Neural cell (in vitro differentiated cells): ENCODE results near the gene SLC25A48. TPM values are rescaled to one million over a fixed set of nuclear protein-coding genes. Genes with fewer than 3 reads are reported as not detected.

Experiments
- H2AFZ ChIP-seq: fragments of 200-600, 300-800 bp; sonication (generic), shearing (Covaris generic); 2 replicates; pipeline ENCODE4 v1.6.0; 2014; ENCODE audit warnings: low read depth, mild to moderate bottlenecking, antibody characterized with exemption, low read length, moderate library complexity
- H3F3A ChIP-seq: fragments of 200-600 bp; shearing (Covaris generic); 2 replicates; pipeline ENCODE4 v1.6.1; 2016; ENCODE audit warnings: mild to moderate bottlenecking, moderate library complexity, mixed read lengths, antibody characterized with exemption, low read length; ENCODE audit not compliant: insufficient read depth, poor library complexity, severe bottlenecking
- H3K27ac ChIP-seq: fragments of 200-600, 300-800 bp; sonication (generic), shearing (Covaris generic); 2 replicates; pipeline ENCODE4 v1.5.1; 2014; ENCODE audit warnings: mild to moderate bottlenecking, low read length, moderate library complexity
- H3K27me3 ChIP-seq: fragments of 300-800, 200-600 bp; sonication (generic), shearing (Covaris generic); 2 replicates; pipeline ENCODE4 v1.6.0; 2014; ENCODE audit warnings: mild to moderate bottlenecking, low read depth, low read length, moderate library complexity; ENCODE audit not compliant: insufficient read depth
- H3K36me3 ChIP-seq: fragments of 300-800, 200-600 bp; sonication (generic), shearing (Covaris generic); 2 replicates; pipeline ENCODE4 v1.5.1; 2014; ENCODE audit warnings: mild to moderate bottlenecking, antibody characterized with exemption, low read length, moderate library complexity; ENCODE audit not compliant: insufficient read depth
- H3K4me2 ChIP-seq: fragments of 300-800, 200-600 bp; sonication (generic), shearing (Covaris generic); 2 replicates; pipeline ENCODE4 v1.6.0; 2014; ENCODE audit warnings: mild to moderate bottlenecking, low read length
- H3K4me3 ChIP-seq: fragments of 300-800, 200-600 bp; sonication (generic), shearing (Covaris generic); 2 replicates; pipeline ENCODE4 v1.5.1; 2014; ENCODE audit warnings: mild to moderate bottlenecking, low read length, moderate library complexity
- H3K79me2 ChIP-seq: fragments of 200-600 bp; shearing (Covaris generic); replicated peaks from 2 replicates; pipeline ENCODE4 v1.6.0; 2014; ENCODE audit warnings: mild to moderate bottlenecking, low read length, moderate library complexity; ENCODE audit not compliant: insufficient read depth
- H3K9ac ChIP-seq: fragments of 300-800, 200-600 bp; sonication (generic), shearing (Covaris generic); 2 replicates; pipeline ENCODE4 v1.6.1; 2016; ENCODE audit warnings: mild to moderate bottlenecking, low read length, mixed read lengths
- H3K9me2 ChIP-seq: fragments of 200-600 bp; shearing (Covaris generic); 2 replicates; pipeline ENCODE4 v1.6.1; 2016; ENCODE audit warnings: mild to moderate bottlenecking, low read length, mixed read lengths; ENCODE audit not compliant: insufficient read depth
- H3K9me3 ChIP-seq: fragments of 200-600, 300-800 bp; sonication (generic), shearing (Covaris generic); 2 replicates; pipeline ENCODE4 v1.6.1; 2016; ENCODE audit warnings: mild to moderate bottlenecking, mixed run types, low read length, moderate library complexity, mixed read lengths
- H4K20me1 ChIP-seq: fragments of 200-600 bp; shearing (Covaris generic); 2 replicates; pipeline ENCODE4 v1.6.1; 2016; ENCODE audit warnings: mild to moderate bottlenecking, mixed run types; ENCODE audit not compliant: insufficient read depth
- EP300 ChIP-seq: fragments of 450-650 bp; conservative IDR thresholded peaks from 2 replicates; pipeline ENCODE4 v1.6.1; 2014; ENCODE audit warnings: antibody characterized with exemption, mild to moderate bottlenecking, moderate library complexity; ENCODE audit not compliant: poor library complexity, severe bottlenecking
- EZH2 ChIP-seq: fragments of 200-600, 300-800 bp; shearing (Covaris generic), sonication (generic); IDR thresholded peaks from 2 replicates; pipeline ENCODE4 v1.6.1; 2014; ENCODE audit warnings: antibody characterized with exemption, low read length, borderline replicate concordance, mild to moderate bottlenecking; ENCODE audit not compliant: insufficient read depth, poor library complexity, severe bottlenecking
- MXI1 ChIP-seq: fragments of 450-650 bp; conservative IDR thresholded peaks from 2 replicates; pipeline ENCODE4 v1.6.1; 2014; ENCODE audit warnings: antibody characterized with exemption, mild to moderate bottlenecking; ENCODE audit not compliant: poor library complexity, severe bottlenecking
- POLR2AphosphoS5 ChIP-seq: IDR thresholded peaks from 2 replicates; pipeline ENCODE4 v1.6.1; 2012
- RAD21 ChIP-seq: fragments of 450-650 bp; conservative IDR thresholded peaks from 2 replicates; pipeline ENCODE4 v1.6.1; 2014; ENCODE audit warnings: antibody characterized with exemption, mild to moderate bottlenecking, moderate library complexity
- SMC3 ChIP-seq: fragments of 450-650 bp; conservative IDR thresholded peaks from 2 replicates; pipeline ENCODE4 v1.6.1; 2014; ENCODE audit warnings: antibody characterized with exemption, mild to moderate bottlenecking, moderate library complexity; ENCODE audit not compliant: poor library complexity
- TAF1 ChIP-seq: IDR thresholded peaks from 2 replicates; pipeline ENCODE4 v1.6.1; 2012; ENCODE audit warnings: low read depth
- polyA plus RNA-seq: library from polyadenylated mRNA; depleted of rRNA; stranded (reverse); fragments of >200 nt; gene quantifications from 2 replicates; pipeline ENCODE4 v1.2.3, GENCODE V29; 2014
- TF ChIP-seq, protein P1 (sequence below): IDR thresholded peaks from 2 replicates; pipeline ENCODE4 v1.6.1; 2012; ENCODE audit warnings: borderline replicate concordance
- TF ChIP-seq, protein P2 (sequence below): fragments of 450-650 bp; IDR thresholded peaks from 2 replicates; pipeline ENCODE4 v1.5.1; 2014; ENCODE audit warnings: antibody characterized with exemption, mild to moderate bottlenecking, moderate library complexity; ENCODE audit not compliant: poor library complexity, severe bottlenecking

Gene SLC25A48
- polyA plus RNA-seq, 1 donor from 2014 or later, result 1.0 TPM

GRCh38 chr5:135828782-135829127 is 5.7 kb upstream of the SLC25A48 start:
- no peaks in the 10 kb centered on the region for H3K9me2 ChIP-seq
- H3K4me2 ChIP-seq, result no peak overlapping the region
- H3K27ac ChIP-seq, result no peak overlapping the region
- H4K20me1 ChIP-seq, result no peaks in the 10 kb centered on the region
- no peaks in the 10 kb centered on the region for H3F3A ChIP-seq
- H3K79me2 ChIP-seq, result no peaks in the 10 kb centered on the region
- no peak overlapping the region for H3K4me3 ChIP-seq
- no peaks in the 10 kb centered on the region for H3K9me3 ChIP-seq
- no peak overlapping the region for H3K9ac ChIP-seq
- TF ChIP-seq, protein P1, sequence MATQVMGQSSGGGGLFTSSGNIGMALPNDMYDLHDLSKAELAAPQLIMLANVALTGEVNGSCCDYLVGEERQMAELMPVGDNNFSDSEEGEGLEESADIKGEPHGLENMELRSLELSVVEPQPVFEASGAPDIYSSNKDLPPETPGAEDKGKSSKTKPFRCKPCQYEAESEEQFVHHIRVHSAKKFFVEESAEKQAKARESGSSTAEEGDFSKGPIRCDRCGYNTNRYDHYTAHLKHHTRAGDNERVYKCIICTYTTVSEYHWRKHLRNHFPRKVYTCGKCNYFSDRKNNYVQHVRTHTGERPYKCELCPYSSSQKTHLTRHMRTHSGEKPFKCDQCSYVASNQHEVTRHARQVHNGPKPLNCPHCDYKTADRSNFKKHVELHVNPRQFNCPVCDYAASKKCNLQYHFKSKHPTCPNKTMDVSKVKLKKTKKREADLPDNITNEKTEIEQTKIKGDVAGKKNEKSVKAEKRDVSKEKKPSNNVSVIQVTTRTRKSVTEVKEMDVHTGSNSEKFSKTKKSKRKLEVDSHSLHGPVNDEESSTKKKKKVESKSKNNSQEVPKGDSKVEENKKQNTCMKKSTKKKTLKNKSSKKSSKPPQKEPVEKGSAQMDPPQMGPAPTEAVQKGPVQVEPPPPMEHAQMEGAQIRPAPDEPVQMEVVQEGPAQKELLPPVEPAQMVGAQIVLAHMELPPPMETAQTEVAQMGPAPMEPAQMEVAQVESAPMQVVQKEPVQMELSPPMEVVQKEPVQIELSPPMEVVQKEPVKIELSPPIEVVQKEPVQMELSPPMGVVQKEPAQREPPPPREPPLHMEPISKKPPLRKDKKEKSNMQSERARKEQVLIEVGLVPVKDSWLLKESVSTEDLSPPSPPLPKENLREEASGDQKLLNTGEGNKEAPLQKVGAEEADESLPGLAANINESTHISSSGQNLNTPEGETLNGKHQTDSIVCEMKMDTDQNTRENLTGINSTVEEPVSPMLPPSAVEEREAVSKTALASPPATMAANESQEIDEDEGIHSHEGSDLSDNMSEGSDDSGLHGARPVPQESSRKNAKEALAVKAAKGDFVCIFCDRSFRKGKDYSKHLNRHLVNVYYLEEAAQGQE, result no peak
- TF ChIP-seq RAD21 (no peak), MXI1 (no peak), TAF1 (no peak), EZH2 (no peak), EP300 (no peak), POLR2AphosphoS5 (no peak), SMC3 (no peak)
- TF ChIP-seq, protein P2, sequence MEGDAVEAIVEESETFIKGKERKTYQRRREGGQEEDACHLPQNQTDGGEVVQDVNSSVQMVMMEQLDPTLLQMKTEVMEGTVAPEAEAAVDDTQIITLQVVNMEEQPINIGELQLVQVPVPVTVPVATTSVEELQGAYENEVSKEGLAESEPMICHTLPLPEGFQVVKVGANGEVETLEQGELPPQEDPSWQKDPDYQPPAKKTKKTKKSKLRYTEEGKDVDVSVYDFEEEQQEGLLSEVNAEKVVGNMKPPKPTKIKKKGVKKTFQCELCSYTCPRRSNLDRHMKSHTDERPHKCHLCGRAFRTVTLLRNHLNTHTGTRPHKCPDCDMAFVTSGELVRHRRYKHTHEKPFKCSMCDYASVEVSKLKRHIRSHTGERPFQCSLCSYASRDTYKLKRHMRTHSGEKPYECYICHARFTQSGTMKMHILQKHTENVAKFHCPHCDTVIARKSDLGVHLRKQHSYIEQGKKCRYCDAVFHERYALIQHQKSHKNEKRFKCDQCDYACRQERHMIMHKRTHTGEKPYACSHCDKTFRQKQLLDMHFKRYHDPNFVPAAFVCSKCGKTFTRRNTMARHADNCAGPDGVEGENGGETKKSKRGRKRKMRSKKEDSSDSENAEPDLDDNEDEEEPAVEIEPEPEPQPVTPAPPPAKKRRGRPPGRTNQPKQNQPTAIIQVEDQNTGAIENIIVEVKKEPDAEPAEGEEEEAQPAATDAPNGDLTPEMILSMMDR, result no peak
- peaks cover 18% of the 10 kb centered on the region for H3K27me3 ChIP-seq
- no peak overlapping the region for H2AFZ ChIP-seq
- no peaks in the 10 kb centered on the region for H3K36me3 ChIP-seq

DNA sequence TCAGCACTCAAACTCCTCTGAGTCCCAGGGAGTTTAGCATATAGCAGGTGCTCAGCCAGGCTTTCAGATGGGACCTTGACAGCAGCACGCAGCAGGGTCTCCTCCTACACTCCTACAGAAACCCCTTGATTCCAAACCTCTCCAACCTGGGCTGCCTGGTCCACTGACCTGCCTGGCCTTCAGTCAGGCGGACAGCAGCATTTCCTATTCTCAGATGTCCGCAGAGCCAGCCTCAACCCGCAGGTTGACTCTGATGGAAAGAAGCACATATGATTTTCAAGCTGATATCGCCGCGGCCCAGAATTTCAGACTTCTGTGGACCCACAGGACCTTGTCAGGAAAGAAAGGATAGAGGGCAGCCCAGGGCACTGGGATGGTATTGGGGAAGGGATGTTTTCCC is 5.3 kb upstream of the SLC25A48 start:
- Histone ChIP-seq H2AFZ (no peak overlapping the region), H3K4me2 (no peak overlapping the region), H3K9me2 (no peaks in the 10 kb centered on the region), H3K4me3 (no peak overlapping the region), H3K36me3 (no peaks in the 10 kb centered on the region), H3K27me3 (peaks cover 22% of the 10 kb centered on the region), H3K9me3 (no peaks in the 10 kb centered on the region), H4K20me1 (no peaks in the 10 kb centered on the region), H3K9ac (no peak overlapping the region), H3F3A (no peaks in the 10 kb centered on the region), H3K27ac (no peak overlapping the region), H3K79me2 (no peaks in the 10 kb centered on the region)
- TF ChIP-seq EZH2, result no peak
- no peak for TF ChIP-seq POLR2AphosphoS5
- no peak for TF ChIP-seq EP300
- no peak for TF ChIP-seq TAF1
- TF ChIP-seq, protein P1, result no peak
- TF ChIP-seq, protein P2, result no peak
- no peak for TF ChIP-seq RAD21
- no peak for TF ChIP-seq SMC3
- TF ChIP-seq MXI1, result no peak
